Activated B cell treated with CpG ODN at 0.5 μM for 24 hours (primary cell): ENCODE data around the gene CXXC5. TPM values are rescaled to one million over a fixed set of nuclear protein-coding genes. Genes with fewer than 3 reads are reported as not detected.

Experiments
- ATAC-seq: fragments of 200-7000 bp; cut with Tn5 transposase; one replicate; pipeline ENCODE4 v1.10.0; 2021; ENCODE audit warnings: low read depth, mild to moderate bottlenecking, moderate library complexity
- CTCF ChIA-PET: fragments of 350-600 bp; sonication (Branson Sonifier 250); formaldehyde crosslinking; loops from one replicate; lab custom pipeline; 2021; ENCODE audit warnings: antibody characterized with exemption; lab: Charles Lee
- POLR2A ChIA-PET: fragments of 350-600 bp; sonication (Branson Sonifier 250); formaldehyde crosslinking; loops from one replicate; lab custom pipeline; 2021; ENCODE audit warnings: antibody characterized with exemption; lab: Charles Lee
- DNase-seq: peaks from one replicate; pipeline ENCODE4 v3.0.0; 2022
- H3K27ac Mint-ChIP-seq: one replicate; pipeline ENCODE4 v1.8.0; 2020; ENCODE audit warnings: mixed read lengths
- H3K27me3 Mint-ChIP-seq: one replicate; pipeline ENCODE4 v1.8.0; 2021; ENCODE audit warnings: mixed read lengths
- H3K36me3 Mint-ChIP-seq: one replicate; pipeline ENCODE4 v1.8.0; 2021; ENCODE audit warnings: low read depth, mixed read lengths
- H3K4me1 Mint-ChIP-seq: one replicate; pipeline ENCODE4 v1.8.0; 2021; ENCODE audit warnings: mixed read lengths
- H3K4me3 Mint-ChIP-seq: one replicate; pipeline ENCODE4 v1.8.0; 2020; ENCODE audit warnings: mild to moderate bottlenecking, mixed read lengths
- H3K9me3 Mint-ChIP-seq: one replicate; pipeline ENCODE4 v1.8.0; 2020; ENCODE audit warnings: mixed read lengths
- intact Hi-C: fragments of 100-400 bp; cut with micrococcal nuclease; formaldehyde crosslinking; loops from one replicate; pipeline ENCODE4 v1.15.1; 2024
- total RNA-seq: library from RNA; stranded (reverse); gene quantifications from 2 replicates; pipeline ENCODE4 v1.2.3, GENCODE V29; 2022
- TF ChIP-seq, protein P1 (sequence below): fragments of 200-600 bp; IDR thresholded peaks from one replicate; pipeline ENCODE4 v1.8.0; 2022; ENCODE audit warnings: antibody characterized with exemption, mild to moderate bottlenecking

The CXXC5 gene
- total RNA-seq, 1 donor from 2014 or later = 115 TPM

GRCh38 chr5:139660105-139660922 lies 12.2 kb downstream of the CXXC5 start:
- Mint-ChIP-seq H3K27me3 (no peaks in the 10 kb centered on the region), H3K27ac (peak overlapping the region; percentile 83), H3K4me3 (peak overlapping the region; percentile 62), H3K9me3 (no peaks in the 10 kb centered on the region), H3K36me3 (peaks cover 11% of the 10 kb centered on the region), H3K4me1 (peaks cover 94% of the 10 kb centered on the region)
- DNase-seq (no peak), ATAC-seq (no peak)
- CTCF ChIA-PET = interaction anchor here (0.9 to 5.5 kb wide), 6 partner anchors 9 to 106 kb away, joined by 3 to 51 read pairs (median 8); partner anchors contain the start of gene CXXC5
- POLR2A ChIA-PET = interaction anchor here (0.7 to 17.0 kb wide), 16 partner anchors 6 to 253 kb away, joined by 3 to 676 read pairs (median 6); partner anchors contain the start of gene CXXC5
- TF ChIP-seq, protein P1, sequence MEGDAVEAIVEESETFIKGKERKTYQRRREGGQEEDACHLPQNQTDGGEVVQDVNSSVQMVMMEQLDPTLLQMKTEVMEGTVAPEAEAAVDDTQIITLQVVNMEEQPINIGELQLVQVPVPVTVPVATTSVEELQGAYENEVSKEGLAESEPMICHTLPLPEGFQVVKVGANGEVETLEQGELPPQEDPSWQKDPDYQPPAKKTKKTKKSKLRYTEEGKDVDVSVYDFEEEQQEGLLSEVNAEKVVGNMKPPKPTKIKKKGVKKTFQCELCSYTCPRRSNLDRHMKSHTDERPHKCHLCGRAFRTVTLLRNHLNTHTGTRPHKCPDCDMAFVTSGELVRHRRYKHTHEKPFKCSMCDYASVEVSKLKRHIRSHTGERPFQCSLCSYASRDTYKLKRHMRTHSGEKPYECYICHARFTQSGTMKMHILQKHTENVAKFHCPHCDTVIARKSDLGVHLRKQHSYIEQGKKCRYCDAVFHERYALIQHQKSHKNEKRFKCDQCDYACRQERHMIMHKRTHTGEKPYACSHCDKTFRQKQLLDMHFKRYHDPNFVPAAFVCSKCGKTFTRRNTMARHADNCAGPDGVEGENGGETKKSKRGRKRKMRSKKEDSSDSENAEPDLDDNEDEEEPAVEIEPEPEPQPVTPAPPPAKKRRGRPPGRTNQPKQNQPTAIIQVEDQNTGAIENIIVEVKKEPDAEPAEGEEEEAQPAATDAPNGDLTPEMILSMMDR = no peak
- intact Hi-C loops = loop anchor here (2.0 kb wide), 1 partner anchor 50 kb away; no protein-coding TSS in a partner anchor

- Mint-ChIP-seq H3K27me3 (no peaks in the 10 kb centered on the region), H3K27ac (peak overlapping the region; percentile 96), H3K4me1 (peaks cover 94% of the 10 kb centered on the region), H3K36me3 (peaks cover 11% of the 10 kb centered on the region), H3K4me3 (peak overlapping the region; percentile 75), H3K9me3 (no peaks in the 10 kb centered on the region)
- CTCF ChIA-PET = interaction anchor here (1.1 to 5.5 kb wide), 4 partner anchors 9 to 25 kb away, joined by 3 to 51 read pairs (median 14); partner anchors contain the start of gene CXXC5
- intact Hi-C loops = loop anchor here (1.0 to 2.0 kb wide), 4 partner anchors 8 to 50 kb away; no protein-coding TSS in a partner anchor
- TF ChIP-seq, protein P1 = no peak
- peak; percentile 71 for ATAC-seq
- POLR2A ChIA-PET = interaction anchor here (0.6 to 17.0 kb wide), 18 partner anchors 5 to 273 kb away, joined by 3 to 676 read pairs (median 5); partner anchors contain the start of gene CXXC5
- DNase-seq = peak; percentile 69
Measured at GRCh38 chr5:139660923-139661814, 13.0 kb downstream of the CXXC5 start.

DNA sequence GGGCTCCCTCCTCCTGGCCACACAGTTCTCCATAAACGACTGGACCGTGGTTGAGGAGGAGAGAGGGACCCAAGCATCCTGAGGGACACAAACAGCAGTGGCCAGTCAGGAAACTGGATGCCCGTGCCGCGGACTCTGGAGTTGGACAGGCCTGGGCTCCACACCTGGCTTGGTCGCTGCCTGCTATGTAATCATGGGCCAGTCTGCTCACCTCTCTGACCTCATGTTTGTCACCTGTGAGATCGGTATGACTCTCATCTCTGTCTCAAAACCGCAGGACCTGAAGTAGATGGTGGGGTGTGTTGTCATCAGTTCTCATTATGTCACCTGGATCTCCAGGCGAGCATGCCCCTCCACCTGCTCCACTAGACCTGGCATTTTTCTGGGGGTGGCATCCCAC lies 14.5 kb downstream of the CXXC5 start:
- peak overlapping the region; percentile 96 for H3K27ac Mint-ChIP-seq

DNA sequence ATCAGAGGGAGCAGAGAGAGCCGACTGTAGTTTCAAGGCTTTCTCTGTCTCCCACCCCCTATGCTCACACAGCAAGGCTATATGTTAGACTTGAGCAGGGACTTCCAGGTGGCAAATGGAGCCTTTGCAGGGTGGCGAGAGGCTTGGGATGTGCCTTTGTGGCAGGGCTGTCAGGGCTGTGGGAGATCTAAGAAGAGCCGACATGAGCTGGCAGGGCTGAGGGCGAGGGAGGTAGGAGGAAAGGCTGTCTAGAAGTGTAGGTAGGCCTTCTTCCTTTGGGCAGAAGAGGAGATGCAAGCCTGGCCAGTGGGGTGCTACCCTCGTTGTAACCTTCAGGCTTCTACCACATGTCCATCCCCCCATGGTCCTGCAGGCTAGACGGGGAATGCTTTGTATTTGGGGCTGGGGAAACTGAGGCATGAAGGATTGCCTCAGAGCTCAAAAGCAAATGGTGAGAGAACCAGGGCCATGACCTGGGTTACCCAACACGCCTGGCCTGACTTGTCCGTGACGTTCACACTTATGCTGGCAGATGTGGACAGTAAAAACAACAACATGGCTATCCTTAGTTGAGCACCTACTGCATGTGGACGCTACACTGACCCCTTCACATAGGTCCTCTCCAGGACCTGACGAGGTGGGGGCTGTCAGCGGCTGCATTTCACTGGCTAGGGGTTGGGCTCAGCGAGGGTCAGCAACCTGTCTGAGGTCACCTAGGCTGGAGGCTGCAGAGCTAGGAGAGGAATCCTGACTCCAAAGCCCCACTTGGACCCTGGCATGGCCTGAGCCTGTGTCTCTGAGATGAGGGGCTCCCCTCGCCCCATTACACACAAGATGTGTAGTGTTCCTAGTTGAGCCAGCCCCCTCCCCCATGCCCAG lies 15.3 kb downstream of the CXXC5 start:
- peaks cover 6% of the 10 kb centered on the region for H3K36me3 Mint-ChIP-seq
- DNase-seq (no peak), ATAC-seq (no peak)
- peak overlapping the region; percentile 52 for H3K4me3 Mint-ChIP-seq
- peak overlapping the region; percentile 96 for H3K27ac Mint-ChIP-seq
- peaks cover 91% of the 10 kb centered on the region for H3K4me1 Mint-ChIP-seq
- intact Hi-C loops = no loop called here
- TF ChIP-seq, protein P1 = no peak
- CTCF ChIA-PET = interaction anchor here (0.6 to 1.8 kb wide), 6 partner anchors 10 to 30 kb away, joined by 3 to 7 read pairs (median 4); partner anchors contain the start of gene CXXC5
- H3K27me3 Mint-ChIP-seq = no peaks in the 10 kb centered on the region
- no peaks in the 10 kb centered on the region for H3K9me3 Mint-ChIP-seq
- POLR2A ChIA-PET = interaction anchor here (0.5 to 17.0 kb wide), 12 partner anchors 2 to 275 kb away, joined by 3 to 676 read pairs (median 5); partner anchors contain the start of gene CXXC5

More for the DNA sequence above, 14.5 kb downstream of the CXXC5 start:
- peaks cover 5% of the 10 kb centered on the region for H3K36me3 Mint-ChIP-seq
- H3K4me3 Mint-ChIP-seq = peak overlapping the region; percentile 52
- CTCF ChIA-PET = interaction anchor here (3.3 to 5.5 kb wide), 2 partner anchors 8 to 26 kb away, joined by 16 to 51 read pairs; no protein-coding TSS in a partner anchor
- TF ChIP-seq, protein P1 = no peak
- no peaks in the 10 kb centered on the region for H3K27me3 Mint-ChIP-seq
- intact Hi-C loops = no loop called here
- no peak for DNase-seq
- POLR2A ChIA-PET = interaction anchor here (1.0 to 17.0 kb wide), 4 partner anchors 3 to 78 kb away, joined by 5 to 676 read pairs (median 546); partner anchors contain the start of gene CXXC5
- ATAC-seq = no peak
- peaks cover 94% of the 10 kb centered on the region for H3K4me1 Mint-ChIP-seq
- H3K9me3 Mint-ChIP-seq = no peaks in the 10 kb centered on the region
